Transverse colon (tissue), 4 donors: ENCODE measurements around the gene TUBA3C. TPM values are rescaled to one million over a fixed set of nuclear protein-coding genes. Genes with fewer than 3 reads are reported as not detected.

Experiments used
- DNase-seq: peaks from one replicate; pipeline ENCODE4 v3.0.0-alpha.2; 2019
- H3K27ac ChIP-seq, 4 donors: fragments of 200-600 bp; sonication (generic); 2 replicates each; pipeline ENCODE4 v1.5.1; 2016 to 2018; ENCODE audit warnings: inconsistent platforms in 4 of 4
- H3K27me3 ChIP-seq: fragments of 200-600 bp; sonication (generic); 2 replicates; pipeline ENCODE4 v1.5.1; 2017; ENCODE audit warnings: inconsistent platforms
- H3K36me3 ChIP-seq, 4 donors: fragments of 200-600 bp; sonication (generic); 2 replicates each; pipeline ENCODE4 v1.5.1; 2017 to 2019; ENCODE audit warnings: inconsistent platforms in 4 of 4
- H3K4me1 ChIP-seq, 4 donors: fragments of 200-600 bp; sonication (generic); 2 replicates each; pipeline ENCODE4 v1.5.1; 2017 to 2020; ENCODE audit warnings: inconsistent platforms in 4 of 4
- H3K4me3 ChIP-seq, 4 donors: fragments of 200-600 bp; sonication (generic); 1 replicate in 1 of 4; 2 replicates in 3 of 4; pipeline versions ENCODE4 v1.5.1 to v1.6.1; 2017 to 2019; ENCODE audit warnings: inconsistent platforms in 4 of 4
- H3K9me3 ChIP-seq, 2 donors: fragments of 200-600 bp; sonication (generic); 2 replicates each; pipeline ENCODE4 v1.5.1; 2017 to 2019; ENCODE audit warnings: inconsistent platforms in 2 of 2
- CTCF ChIP-seq, 5 experiments: fragments of 200-600 bp in 3 of 5; fragments of 450-650 bp in 2 of 5; sonication (generic) in 3 of 5; IDR thresholded peaks; 1 replicate in 2 of 5; 2 replicates in 3 of 5; pipeline ENCODE4 v1.5.1; 2016 to 2017; ENCODE audit warnings: antibody characterized with exemption in 5 of 5, inconsistent platforms in 3 of 5, mild to moderate bottlenecking in 2 of 5, moderate library complexity in 1 of 5
- EP300 ChIP-seq: sonication (generic); formaldehyde crosslinking; IDR thresholded peaks from one replicate; pipeline ENCODE4 v1.6.1; 2017; ENCODE audit warnings: antibody characterized with exemption, low read depth
- POLR2A ChIP-seq: fragments of 450-650 bp; IDR thresholded peaks from one replicate; pipeline ENCODE4 v1.6.1; 2016; ENCODE audit warnings: antibody characterized with exemption, mild to moderate bottlenecking, moderate library complexity
- POLR2AphosphoS5 ChIP-seq, 3 donors: sonication (generic); formaldehyde crosslinking; IDR thresholded peaks; one replicate each; pipeline ENCODE4 v1.6.1; 2016; ENCODE audit warnings: antibody characterized with exemption in 3 of 3
- WGBS, 2 donors: methylation state at CpG; one replicate each; pipeline ENCODE4 v1.1.5; 2018; ENCODE audit warnings: low coverage in 1 of 2; 5-methylcytosine and 5-hydroxymethylcytosine counted together
- in situ Hi-C, 4 donors: fragments of 200-750 bp; cut with MboI; loops; one replicate each; pipeline versions ENCODE4 v1.15.0 to v1.15.1; 2017; ENCODE audit warnings: low sequenced_read_pairs in 3 of 4, low pct_ligation_motif_present in 1 of 4, low pct_unique_long_range_greater_than_20kb in 1 of 4
- intact Hi-C: fragments of 100-400 bp; cut with DNase I; formaldehyde crosslinking; loops from one replicate; pipeline ENCODE4 v1.15.1; 2023; ENCODE audit warnings: low total_unique reads
- total RNA-seq, 4 donors: library from RNA; depleted of rRNA; stranded (reverse); fragments of >200 nt; gene quantifications; one replicate each; pipeline ENCODE4 v1.1.0, GENCODE V29; 2016

Gene TUBA3C
- total RNA-seq, 4 donors from 2014 or later, result not detected

DNA sequence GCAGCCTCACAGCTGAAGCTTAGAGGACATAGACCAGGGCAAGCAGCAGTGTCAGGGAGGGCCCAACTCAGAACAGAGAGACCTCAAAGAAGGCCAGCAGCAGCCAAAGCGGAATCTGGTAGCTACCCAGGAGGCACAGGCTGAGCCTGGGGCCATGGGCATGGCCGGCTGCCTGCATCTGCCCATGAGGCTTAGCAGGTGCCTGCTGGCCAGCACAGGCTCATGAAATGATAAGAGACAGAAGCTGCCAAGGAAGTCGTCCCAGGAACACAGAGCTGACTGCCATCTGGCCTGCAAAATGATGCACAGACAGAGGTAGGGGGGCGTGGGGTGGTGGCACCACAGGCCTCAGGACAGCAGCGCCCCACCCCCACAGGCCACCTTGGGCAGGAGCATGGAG lies 29.2 kb downstream of the TUBA3C start:
- 70% methylated on average over 4 of the region's 5 CpGs; no CpG with 5 or more reads in 1 of the 2 donors for WGBS, 2 donors
- intact Hi-C loops, result no loop called here
- TF ChIP-seq POLR2AphosphoS5 (IDR thresholded peaks at IDR 0.05) (no peak), CTCF (IDR thresholded peaks at IDR 0.05) (no peak), EP300 (no peak), POLR2A (no peak)

DNA sequence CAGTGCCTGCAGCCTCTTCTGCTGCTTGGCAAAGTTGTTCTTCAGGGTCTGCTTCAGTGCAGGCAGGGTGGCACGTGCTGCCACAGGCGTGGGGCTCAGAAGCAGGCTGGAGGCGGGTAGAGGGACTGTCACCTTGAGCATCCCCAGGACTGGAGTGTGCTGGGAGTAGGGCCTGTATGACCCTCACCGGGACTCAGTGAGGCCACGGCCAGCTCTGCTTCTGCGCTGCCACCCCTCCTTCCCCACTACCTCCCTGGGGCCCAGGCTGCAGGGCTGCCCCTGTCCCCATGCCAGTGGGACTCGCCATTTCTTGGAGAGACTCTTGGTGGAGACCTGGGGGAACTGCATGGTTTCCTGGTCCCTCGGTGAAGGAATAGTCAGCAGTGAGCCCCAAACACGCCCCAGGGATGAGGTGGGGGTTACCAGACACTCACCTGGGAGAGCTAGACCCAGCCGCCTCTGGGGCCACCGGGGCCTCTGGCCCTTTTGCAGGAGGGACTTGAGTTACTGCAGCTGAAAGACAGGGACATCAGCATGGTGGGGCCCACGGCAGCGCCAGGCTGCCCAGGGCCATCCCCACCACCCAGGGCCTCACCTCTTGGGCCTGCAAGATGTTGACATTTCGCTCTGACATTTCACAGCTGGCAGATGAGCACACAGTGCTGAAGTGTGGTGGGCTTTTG lies 29.9 kb downstream of the TUBA3C start:
- Histone ChIP-seq H3K4me1 (no peaks in the 10 kb centered on the region), H3K36me3 (no peaks in the 10 kb centered on the region), H3K27ac (no peak overlapping the region), H3K9me3 (no peaks in the 10 kb centered on the region), H3K27me3 (no peaks in the 10 kb centered on the region), H3K4me3 (no peak overlapping the region)
- in situ Hi-C loops, result no loop called here
- intact Hi-C loops, result no loop called here
- WGBS, 2 donors, result 70% methylated on average over 11 of the region's 14 CpGs; no CpG with 5 or more reads in 1 of the 2 donors
- no peak for TF ChIP-seq POLR2AphosphoS5 (IDR thresholded peaks at IDR 0.05)
- TF ChIP-seq CTCF (IDR thresholded peaks at IDR 0.05), result no peak
- TF ChIP-seq EP300, result no peak
- no peak for TF ChIP-seq POLR2A
- no peak for DNase-seq

More for the DNA sequence above, 29.2 kb downstream of the TUBA3C start:
- H3K27me3 ChIP-seq, result no peaks in the 10 kb centered on the region
- H3K36me3 ChIP-seq, result no peaks in the 10 kb centered on the region
- H3K9me3 ChIP-seq, result no peaks in the 10 kb centered on the region
- in situ Hi-C loops, result no loop called here
- no peak overlapping the region for H3K27ac ChIP-seq
- no peaks in the 10 kb centered on the region for H3K4me1 ChIP-seq
- H3K4me3 ChIP-seq, result no peak overlapping the region
- no peak for DNase-seq

GRCh38 chr13:19150712-19151228 lies 30.9 kb downstream of the TUBA3C start:
- H3K27me3 ChIP-seq, result no peaks in the 10 kb centered on the region
- H3K4me1 ChIP-seq, result no peaks in the 10 kb centered on the region
- no peak overlapping the region for H3K27ac ChIP-seq
- peaks cover 0 to 6% of the 10 kb centered on the region in 2 donors for H3K9me3 ChIP-seq
- DNase-seq, result no peak
- intact Hi-C loops (no loop called here), in situ Hi-C loops (no loop called here)
- WGBS, 2 donors, result 89% methylated on average over 8 of the region's 8 CpGs; no CpG with 5 or more reads in 1 of the 2 donors
- no peak overlapping the region for H3K4me3 ChIP-seq
- no peaks in the 10 kb centered on the region for H3K36me3 ChIP-seq
- TF ChIP-seq EP300 (no peak), POLR2AphosphoS5 (IDR thresholded peaks at IDR 0.05) (no peak), POLR2A (no peak), CTCF (IDR thresholded peaks at IDR 0.05) (no peak)

DNA sequence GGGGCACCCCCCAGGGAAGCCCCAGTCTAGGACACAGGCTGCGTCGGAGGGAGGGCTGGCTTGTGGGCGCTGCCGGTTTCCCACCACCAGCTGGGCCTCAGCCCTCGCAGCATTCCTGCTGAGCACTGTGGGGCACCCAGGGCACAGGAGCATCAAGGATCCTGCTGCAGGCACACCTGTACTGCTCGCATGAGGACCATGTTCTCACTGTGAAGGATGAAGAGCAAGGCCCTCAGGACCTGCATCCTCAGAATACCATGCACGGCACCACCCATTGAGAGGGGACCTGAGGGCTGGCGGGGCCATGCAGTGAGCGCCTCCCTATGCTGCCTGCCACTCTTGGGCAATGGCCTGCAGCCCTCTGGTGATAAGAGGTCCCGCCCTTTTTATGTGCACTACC lies 31.4 kb downstream of the TUBA3C start:
- H3K4me1 ChIP-seq, result no peaks in the 10 kb centered on the region
- intact Hi-C loops, result no loop called here
- in situ Hi-C loops, result no loop called here
- DNase-seq, result no peak
- WGBS, 2 donors, result 91% methylated on average over 9 of the region's 10 CpGs; no CpG with 5 or more reads in 1 of the 2 donors
- H3K9me3 ChIP-seq, result peaks cover 0 to 9% of the 10 kb centered on the region in 2 donors
- no peak overlapping the region for H3K27ac ChIP-seq
- no peaks in the 10 kb centered on the region for H3K27me3 ChIP-seq
- H3K36me3 ChIP-seq, result no peaks in the 10 kb centered on the region
- H3K4me3 ChIP-seq, result no peak overlapping the region
- TF ChIP-seq POLR2A (no peak), EP300 (no peak), CTCF (IDR thresholded peaks at IDR 0.05) (no peak), POLR2AphosphoS5 (IDR thresholded peaks at IDR 0.05) (no peak)
